GM12878 (cell line): ENCODE measurements around the gene RXRG. TPM values are rescaled to one million over a fixed set of nuclear protein-coding genes. Genes with fewer than 3 reads are reported as not detected.

ENCODE experiments used
- ATAC-seq: fragments of 200-7000 bp; cut with Tn5 transposase; 3 replicates; pipeline ENCODE4 v1.9.1; 2020; ENCODE audit warnings: mild to moderate bottlenecking, moderate library complexity
- BruUV-seq: library from RNA; stranded (reverse); fragments of 400-500 nt; replicated peaks from 2 replicates; lab custom pipeline; 2021; lab: Mats Ljungman, UMichigan
- CTCF ChIA-PET: fragments of 300-600 bp; sonication (Branson Sonifier 250); formaldehyde crosslinking; extraction: SDS; loops from one replicate; lab custom pipeline; 2021; ENCODE audit warnings: inconsistent platforms; lab: Yijun Ruan, JAX
- POLR2A ChIA-PET: fragments of 350-600 bp; formaldehyde crosslinking; extraction: SDS; loops from one replicate; lab custom pipeline; 2021; ENCODE audit warnings: inconsistent platforms; lab: Charles Lee
- RAD21 ChIA-PET: fragments of 300-600 bp; sonication (Branson Sonifier 250); formaldehyde crosslinking; loops from one replicate; lab custom pipeline; 2023; ENCODE audit warnings: antibody characterized with exemption; ENCODE audit not compliant: unreplicated experiment; lab: Charles Lee
- SMC1A ChIA-PET: fragments of 300-600 bp; sonication (Branson Sonifier 250); formaldehyde crosslinking; loops from one replicate; lab custom pipeline; 2023; ENCODE audit not compliant: unreplicated experiment, uncharacterized antibody; lab: Charles Lee
- DNase-seq: peaks from one replicate; pipeline ENCODE4 v3.0.0-alpha.2; 2011; ENCODE audit warnings: low read depth, low spot score
- FAIRE-seq: peaks from 3 replicates; lab custom pipeline; 2011; peaks lifted over from hg19 to GRCh38; lab: Jason Lieb, UNC
- H2AFZ ChIP-seq: 2 replicates; pipeline ENCODE4 v1.6.0; 2011; ENCODE audit warnings: low read depth, low read length, control low read depth; ENCODE audit not compliant: control insufficient read depth
- H3K27ac ChIP-seq: 2 replicates; pipeline ENCODE4 v1.5.1; 2011; ENCODE audit warnings: control low read depth; ENCODE audit not compliant: control insufficient read depth, insufficient read depth
- H3K27me3 ChIP-seq, 2 experiments: replicated peaks in 1 of 2; 2 replicates each; pipeline versions ENCODE4 v1.6.0 to v1.6.1; 2011; ENCODE audit warnings: low read length in 1 of 2; ENCODE audit not compliant: control insufficient read depth in 2 of 2, insufficient read depth in 2 of 2
- H3K36me3 ChIP-seq, 2 experiments: 2 replicates each; pipeline ENCODE4 v1.5.1; 2011; ENCODE audit warnings: low read length in 1 of 2; ENCODE audit not compliant: control insufficient read depth in 2 of 2, insufficient read depth in 2 of 2
- H3K4me1 ChIP-seq: 2 replicates; pipeline ENCODE4 v1.6.1; 2011; ENCODE audit warnings: mild to moderate bottlenecking, low read length, moderate library complexity, mixed read lengths; ENCODE audit not compliant: control insufficient read depth, insufficient read depth
- H3K4me2 ChIP-seq: 2 replicates; pipeline ENCODE4 v1.6.0; 2011; ENCODE audit warnings: control low read depth; ENCODE audit not compliant: control insufficient read depth, insufficient read depth
- H3K4me3 ChIP-seq: fragments of 200-600 bp; sonication (generic); 2 replicates; pipeline ENCODE4 v1.5.1; 2016
- H3K79me2 ChIP-seq: 2 replicates; pipeline ENCODE4 v1.6.0; 2011; ENCODE audit warnings: low read length; ENCODE audit not compliant: control insufficient read depth, insufficient read depth
- H3K9ac ChIP-seq: 2 replicates; pipeline ENCODE4 v1.8.0; 2011; ENCODE audit warnings: low read length, control low read depth, mixed read lengths; ENCODE audit not compliant: control insufficient read depth, insufficient read depth
- H3K9me3 ChIP-seq: replicated peaks from 3 replicates; pipeline ENCODE4 v1.5.1; 2011; ENCODE audit warnings: mild to moderate bottlenecking, low read length; ENCODE audit not compliant: control insufficient read depth, insufficient read depth
- H4K20me1 ChIP-seq: 2 replicates; pipeline ENCODE4 v1.6.0; 2011; ENCODE audit not compliant: control insufficient read depth, insufficient read depth
- ASH2L ChIP-seq: fragments of 300-600, 200-600 bp; sonication (generic); IDR thresholded peaks from 2 replicates; pipeline ENCODE4 v1.6.1; 2017; ENCODE audit warnings: low read depth, mild to moderate bottlenecking, borderline replicate concordance
- BACH1 ChIP-seq: fragments of 450-650 bp; IDR thresholded peaks from 2 replicates; pipeline ENCODE4 v1.6.1; 2017; ENCODE audit warnings: mild to moderate bottlenecking, borderline replicate concordance
- BCL11A ChIP-seq: IDR thresholded peaks from 2 replicates; pipeline ENCODE4 v1.6.1; 2011; ENCODE audit warnings: low read depth, low read length
- CHD4 ChIP-seq: fragments of 200-600 bp; sonication (generic); IDR thresholded peaks from 2 replicates; pipeline ENCODE4 v1.6.1; 2016; ENCODE audit warnings: mild to moderate bottlenecking
- JUNB ChIP-seq: IDR thresholded peaks from 2 replicates; pipeline ENCODE4 v1.6.1; 2016; ENCODE audit warnings: antibody characterized with exemption, mild to moderate bottlenecking
- MYC ChIP-seq: IDR thresholded peaks from 2 replicates; pipeline ENCODE4 v1.6.1; 2011; ENCODE audit warnings: mild to moderate bottlenecking, low read length, moderate library complexity, inconsistent platforms; ENCODE audit not compliant: insufficient read depth, insufficient replicate concordance, insufficient read length, severe bottlenecking
- NBN ChIP-seq: fragments of 450-650 bp; IDR thresholded peaks from 2 replicates; pipeline ENCODE4 v1.6.1; 2016
- SMARCA5 ChIP-seq: fragments of 450-650 bp; IDR thresholded peaks from 2 replicates; pipeline ENCODE4 v1.6.1; 2017; ENCODE audit warnings: mild to moderate bottlenecking
- ZBTB40 ChIP-seq: fragments of 450-650 bp; IDR thresholded peaks from 2 replicates; pipeline ENCODE4 v1.6.1; 2016; ENCODE audit warnings: mild to moderate bottlenecking, moderate library complexity, borderline replicate concordance
- ZNF274 ChIP-seq: IDR thresholded peaks from one replicate; pipeline ENCODE4 v1.8.0; 2011; ENCODE audit not compliant: insufficient read length, insufficient read depth
- ZNF384 ChIP-seq: IDR thresholded peaks from 2 replicates; pipeline ENCODE4 v1.6.1; 2012; ENCODE audit warnings: low read depth, mild to moderate bottlenecking, low read length, improper control_type of control experiment, borderline replicate concordance
- whole genome bisulfite sequencing: methylation state at CpG from one replicate; pipeline ENCODE4 v1.1.6; 2016; ENCODE audit warnings: low lambda C conversion rate; ENCODE audit not compliant: insufficient replicate concordance, insufficient coverage; ENCODE audit errors: missing lambda C conversion rate; 5-methylcytosine and 5-hydroxymethylcytosine counted together
- in situ Hi-C: fragments of 300-500 bp; cut with MboI; formaldehyde crosslinking; loops from 9 replicates; pipeline ENCODE4 v1.14.3; 2018; ENCODE audit warnings: mixed read lengths
- intact Hi-C: fragments of 100-400 bp; cut with micrococcal nuclease; formaldehyde crosslinking; loops from one replicate; pipeline ENCODE4 v1.14.2; 2022; ENCODE audit not compliant: unreplicated experiment
- polyA plus RNA-seq, 11 experiments: library from polyadenylated mRNA; depleted of rRNA in 4 of 11; unstranded in 6 of 11; stranded (reverse) in 5 of 11; fragments of >200 nt; fragmentation: Nextera tagmentation in 4 of 11; fragmentation: Illumina TruSeq in 1 of 11; extraction: Ambion mirVana in 4 of 11; extraction: Trizol in 1 of 11; gene quantifications; 1 replicate in 1 of 11; 2 replicates in 10 of 11; pipeline versions ENCODE4 v1.2.1 to v1.2.3, GENCODE V29; 2011 to 2016; ENCODE audit warnings: inconsistent platforms in 2 of 11, missing spikeins in 2 of 11, low read depth in 1 of 11
- total RNA-seq, 4 experiments: library from RNA; depleted of rRNA in 3 of 4; stranded (reverse); fragments of >200 nt in 3 of 4; fragmentation: Illumina TruSeq in 1 of 4; extraction: Trizol in 1 of 4; gene quantifications; 2 replicates each; pipeline versions ENCODE4 v1.2.1 to v1.2.3, GENCODE V29; 2013 to 2021

The RXRG gene
- total and polyA plus RNA-seq, 10 of the 15 experiments (the other 5 are each of a cell fraction or from before 2014, with no cell fraction given), result 0.10 TPM; not detected in 9

- TF ChIP-seq SMARCA5, result no peak
Measured at GRCh38 chr1:165490175-165490574, 45.2 kb upstream of the RXRG start (continued).

GRCh38 chr1:165487921-165488320 lies 43.0 kb upstream of the RXRG start:
- in situ Hi-C loops (no loop called here), intact Hi-C loops (no loop called here)
- CTCF ChIA-PET, result interaction anchor here (1.0 to 2.4 kb wide), 2 partner anchors 9 to 104 kb away, joined by 3 to 5 read pairs; no protein-coding TSS in a partner anchor
- no peaks in the 10 kb centered on the region for H3K36me3 ChIP-seq
- H4K20me1 ChIP-seq, result no peaks in the 10 kb centered on the region
- POLR2A ChIA-PET, result no interaction called here
- no peaks in the 10 kb centered on the region for H3K79me2 ChIP-seq
- H3K4me2 ChIP-seq, result no peak overlapping the region
- no peaks in the 10 kb centered on the region for H3K4me1 ChIP-seq
- ATAC-seq, result no peak
- no peaks in the 10 kb centered on the region for H3K27me3 ChIP-seq
- no peak for DNase-seq
- H2AFZ ChIP-seq, result no peak overlapping the region
- no peak overlapping the region for H3K9ac ChIP-seq
- TF ChIP-seq JUNB (no peak), NBN (no peak), ZNF274 (no peak), BACH1 (no peak)
- RAD21 ChIA-PET, result no interaction called here
- BruUV-seq, result no TSS peak
- SMC1A ChIA-PET, result interaction anchor here (0.6 kb wide), 1 partner anchor 413 kb away, joined by 3 read pairs; no protein-coding TSS in a partner anchor
- no peak for FAIRE-seq
- 5% methylated on average over 1 of the region's 1 CpG for WGBS
- no peak overlapping the region for H3K27ac ChIP-seq
- H3K9me3 ChIP-seq, result no peaks in the 10 kb centered on the region
- no peak overlapping the region for H3K4me3 ChIP-seq

GRCh38 chr1:165486663-165487062 lies 41.7 kb upstream of the RXRG start:
- intact Hi-C loops, result no loop called here
- CTCF ChIA-PET, result interaction anchor here (2.4 kb wide), 1 partner anchor 106 kb away, joined by 5 read pairs; no protein-coding TSS in a partner anchor
- Histone ChIP-seq H2AFZ (no peak overlapping the region), H3K4me2 (no peak overlapping the region), H4K20me1 (no peaks in the 10 kb centered on the region), H3K4me3 (no peak overlapping the region), H3K36me3 (no peaks in the 10 kb centered on the region), H3K27ac (no peak overlapping the region), H3K4me1 (no peaks in the 10 kb centered on the region), H3K79me2 (no peaks in the 10 kb centered on the region), H3K9ac (no peak overlapping the region), H3K27me3 (no peaks in the 10 kb centered on the region), H3K9me3 (no peaks in the 10 kb centered on the region)
- FAIRE-seq (no peak), DNase-seq (no peak), ATAC-seq (no peak)
- in situ Hi-C loops, result no loop called here
- POLR2A ChIA-PET, result no interaction called here
- 16% methylated on average over 3 of the region's 3 CpGs for WGBS
- no TSS peak for BruUV-seq
- RAD21 ChIA-PET, result no interaction called here
- SMC1A ChIA-PET, result no interaction called here
- TF ChIP-seq ZBTB40, result no peak
- no peak for TF ChIP-seq MYC
- no peak for TF ChIP-seq ZNF384
- TF ChIP-seq CHD4, result no peak
- TF ChIP-seq ASH2L, result no peak
- TF ChIP-seq BCL11A, result no peak
